PC-9 (cell line): Measurements from ENCODE around the gene KRTAP19-2.

Source experiments
- CTCF ChIP-seq: fragments of 200-600 bp; sonication (generic); conservative IDR thresholded peaks from 2 replicates; pipeline ENCODE4 v1.6.1; 2017; ENCODE audit warnings: mixed run types, antibody characterized with exemption, mild to moderate bottlenecking, moderate library complexity
- EZH2 ChIP-seq: fragments of 200-600 bp; sonication (generic); IDR thresholded peaks from 2 replicates; pipeline ENCODE4 v1.8.0; 2017; ENCODE audit warnings: antibody characterized with exemption, low read depth

- TF ChIP-seq CTCF (no peak), EZH2 (no peak)
These were observed 44.0 kb downstream of the KRTAP19-2 start for GRCh38 chr21:30443226-30443625.
